ENCODE measurements around the gene HERPUD1.
"Not testable (repeated sequence)": the region's sequence is repeated elsewhere in the genome, so short reads cannot be mapped to it uniquely, and the experiment has no call there.

The HERPUD1 gene

GRCh38 chr16:56931892-56932720 is at the start of gene HERPUD1:
TSS of gene HERPUD1 (plus strand) at chr16:56932142. CDS start at chr16:56932245, 103 bp downstream.
- peak; percentile 95 for DNase-seq (ENCODE audit: low spot score)

- no peak for DNase-seq (ENCODE audit: low spot score)
These were observed 48.4 kb upstream of the HERPUD1 start for GRCh38 chr16:56883586-56883985.

- DNase-seq (ENCODE audit: low spot score), result no peak
These were observed 47.8 kb upstream of the HERPUD1 start for GRCh38 chr16:56884026-56884582.

- not testable (repeated sequence) for DNase-seq (ENCODE audit: low spot score)
These were observed 47.0 kb upstream of the HERPUD1 start for GRCh38 chr16:56884929-56885328.

GRCh38 chr16:56885446-56886162 is 46.3 kb upstream of the HERPUD1 start:
- no peak for DNase-seq (ENCODE audit: low spot score)

GRCh38 chr16:56886296-56886695 is 45.6 kb upstream of the HERPUD1 start:
- no peak for DNase-seq (ENCODE audit: low spot score)

GRCh38 chr16:56886826-56887225 is 45.1 kb upstream of the HERPUD1 start:
- no peak for DNase-seq (ENCODE audit: low spot score)

- no peak for DNase-seq (ENCODE audit: low spot score)
These were observed 43.1 kb upstream of the HERPUD1 start for GRCh38 chr16:56888806-56889205.

GRCh38 chr16:56889206-56889605 is 42.7 kb upstream of the HERPUD1 start:
- DNase-seq (ENCODE audit: low spot score), result no peak

- no peak for DNase-seq (ENCODE audit: low spot score)
These were observed 40.3 kb upstream of the HERPUD1 start for GRCh38 chr16:56891685-56892084.

- no peak for DNase-seq (ENCODE audit: low spot score)
These were observed 39.2 kb upstream of the HERPUD1 start for GRCh38 chr16:56892705-56893104.

GRCh38 chr16:56894331-56894917 is 37.5 kb upstream of the HERPUD1 start:
- DNase-seq (ENCODE audit: low spot score), result no peak

- no peak for DNase-seq (ENCODE audit: low spot score)
These were observed 36.1 kb upstream of the HERPUD1 start for GRCh38 chr16:56895813-56896212.

GRCh38 chr16:56896244-56896643 is 35.7 kb upstream of the HERPUD1 start:
- no peak for DNase-seq (ENCODE audit: low spot score)

- DNase-seq (ENCODE audit: low spot score), result no peak
These were observed 34.7 kb upstream of the HERPUD1 start for GRCh38 chr16:56897026-56897799.

GRCh38 chr16:56898847-56899246 is 33.1 kb upstream of the HERPUD1 start:
- DNase-seq (ENCODE audit: low spot score), result no peak

GRCh38 chr16:56903866-56904265 is 28.1 kb upstream of the HERPUD1 start:
- no peak for DNase-seq (ENCODE audit: low spot score)

- DNase-seq (ENCODE audit: low spot score), result no peak
These were observed 24.5 kb upstream of the HERPUD1 start for GRCh38 chr16:56907401-56907800.

- DNase-seq (ENCODE audit: low spot score), result no peak
These were observed 22.4 kb upstream of the HERPUD1 start for GRCh38 chr16:56909527-56909979.

- DNase-seq (ENCODE audit: low spot score), result no peak
These were observed 21.8 kb upstream of the HERPUD1 start for GRCh38 chr16:56910112-56910511.

- DNase-seq (ENCODE audit: low spot score), result peak; percentile 46
These were observed 21.0 kb upstream of the HERPUD1 start for GRCh38 chr16:56910654-56911539.
